Uterus (tissue), 2 donors: ENCODE measurements around the gene SV2B.

Experiments used
- CTCF ChIP-seq, 4 experiments: fragments of 200-600 bp in 2 of 4; fragments of 450-650 bp in 2 of 4; sonication (generic) in 2 of 4; IDR thresholded peaks; one replicate each; pipeline ENCODE4 v1.5.1; 2016 to 2019; ENCODE audit warnings: antibody characterized with exemption in 4 of 4, mild to moderate bottlenecking in 2 of 4, moderate library complexity in 1 of 4
- POLR2A ChIP-seq, 2 donors: fragments of 450-650 bp; IDR thresholded peaks; one replicate each; pipeline ENCODE4 v1.6.1; 2016; ENCODE audit warnings: antibody characterized with exemption in 2 of 2, mild to moderate bottlenecking in 1 of 2, moderate library complexity in 1 of 2

DNA sequence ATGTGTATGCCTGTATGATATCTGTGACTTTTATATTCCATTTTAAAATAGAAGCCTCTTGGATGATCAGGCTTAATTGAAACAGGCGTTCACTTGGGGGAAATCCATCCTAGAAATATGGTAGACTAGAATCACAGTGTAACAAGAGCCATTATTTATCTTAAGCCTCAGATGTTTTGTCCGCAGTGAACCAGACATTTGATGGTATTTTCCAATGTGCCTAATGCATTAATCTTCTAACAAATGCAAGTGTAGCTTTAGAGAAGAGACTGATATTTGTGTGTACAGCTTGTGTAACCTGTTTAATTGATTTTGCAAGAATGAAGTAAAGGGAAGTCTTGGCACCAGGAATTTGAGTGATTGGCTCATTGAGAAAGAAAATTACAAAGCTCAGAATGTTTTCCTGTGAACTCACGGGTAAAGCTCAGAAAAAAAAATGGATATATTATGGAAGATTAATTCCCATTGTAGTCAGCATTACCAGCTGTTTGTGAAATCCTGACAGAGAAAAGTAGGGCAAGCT, 155.7 kb downstream of the SV2B start:
- no peak for TF ChIP-seq CTCF (IDR thresholded peaks at IDR 0.05)
- no peak for TF ChIP-seq POLR2A (IDR thresholded peaks at IDR 0.05)
